Urinary bladder (tissue), 4 donors: Measurements from ENCODE around the gene CLEC4E. TPM values are rescaled to one million over a fixed set of nuclear protein-coding genes. Genes with fewer than 3 reads are reported as not detected.
A peak's percentile ranks its signal among the peaks of the same experiment; 100 is the strongest.
"Not testable (repeated sequence)": the region's sequence is repeated elsewhere in the genome, so short reads cannot be mapped to it uniquely, and the experiment has no call there.

ENCODE experiments used
- DNase-seq: peaks from one replicate; pipeline ENCODE4 v3.0.0-alpha.2; 2015; ENCODE audit errors: extremely low spot score
- H3K27ac ChIP-seq: one replicate; pipeline ENCODE4 v1.5.1; 2013; ENCODE audit warnings: low read depth, mild to moderate bottlenecking, moderate library complexity
- H3K36me3 ChIP-seq: one replicate; pipeline ENCODE4 v1.6.1; 2013; ENCODE audit warnings: mild to moderate bottlenecking, moderate library complexity; ENCODE audit not compliant: insufficient read depth
- H3K4me1 ChIP-seq: one replicate; pipeline ENCODE4 v1.6.1; 2013; ENCODE audit warnings: mild to moderate bottlenecking, moderate library complexity; ENCODE audit not compliant: insufficient read depth
- H3K4me3 ChIP-seq: one replicate; pipeline ENCODE4 v1.5.1; 2013; ENCODE audit warnings: low read depth, low read length
- WGBS: extraction: QIAGEN DNeasy Blood & Tissue Kit; methylation state at CpG from one replicate; pipeline ENCODE4 v1.1.7; 2013; 5-methylcytosine and 5-hydroxymethylcytosine counted together
- polyA plus RNA-seq: library from polyadenylated mRNA; stranded (reverse); fragments of 200-250 nt; gene quantifications from one replicate; pipeline ENCODE4 v1.2.3, GENCODE V29; 2013
- total RNA-seq: library from RNA; depleted of rRNA; stranded (reverse); fragments of >200 nt; gene quantifications from one replicate; pipeline ENCODE4 v1.2.3, GENCODE V29; 2014
- donor health status: healthy with polysubstance abuse.
- donor health status: healthy.

CLEC4E gene
- total and polyA plus RNA-seq, 2 donors: 3.6 TPM; not detected in 1

DNA sequence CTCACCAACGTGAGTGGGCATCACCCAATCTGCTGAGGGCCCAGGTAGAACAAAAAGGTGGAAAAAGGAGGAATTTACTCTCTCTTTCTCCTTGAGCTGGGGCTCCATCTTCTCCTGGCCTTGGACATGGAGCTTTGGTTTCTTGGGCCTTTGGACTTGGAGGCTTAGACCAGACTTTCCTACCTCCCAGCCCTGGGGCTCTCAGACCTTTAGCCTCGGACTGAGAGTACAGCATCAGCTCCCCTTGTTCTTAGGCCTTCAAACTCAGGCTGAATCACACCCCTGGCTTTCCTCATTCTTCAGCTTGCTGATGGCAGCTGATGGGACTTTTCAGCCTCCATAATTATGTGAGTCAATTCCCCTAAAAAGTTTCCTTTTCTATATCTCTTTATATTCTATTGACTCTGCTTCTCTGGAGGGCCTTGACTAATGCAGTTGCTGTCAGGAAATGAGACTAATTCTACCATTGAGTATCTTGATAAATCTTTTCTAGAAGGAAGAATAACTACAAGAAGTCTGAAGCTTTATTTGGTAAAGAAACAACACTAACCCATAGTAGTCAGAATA lies 15.9 kb upstream of the CLEC4E start:
- DNase-seq: no peak
- Histone ChIP-seq H3K27ac (no peak overlapping the region), H3K36me3 (no peaks in the 10 kb centered on the region), H3K4me3 (no peak overlapping the region), H3K4me1 (no peaks in the 10 kb centered on the region)
- 63% methylated on average over 2 of the region's 2 CpGs for WGBS

DNA sequence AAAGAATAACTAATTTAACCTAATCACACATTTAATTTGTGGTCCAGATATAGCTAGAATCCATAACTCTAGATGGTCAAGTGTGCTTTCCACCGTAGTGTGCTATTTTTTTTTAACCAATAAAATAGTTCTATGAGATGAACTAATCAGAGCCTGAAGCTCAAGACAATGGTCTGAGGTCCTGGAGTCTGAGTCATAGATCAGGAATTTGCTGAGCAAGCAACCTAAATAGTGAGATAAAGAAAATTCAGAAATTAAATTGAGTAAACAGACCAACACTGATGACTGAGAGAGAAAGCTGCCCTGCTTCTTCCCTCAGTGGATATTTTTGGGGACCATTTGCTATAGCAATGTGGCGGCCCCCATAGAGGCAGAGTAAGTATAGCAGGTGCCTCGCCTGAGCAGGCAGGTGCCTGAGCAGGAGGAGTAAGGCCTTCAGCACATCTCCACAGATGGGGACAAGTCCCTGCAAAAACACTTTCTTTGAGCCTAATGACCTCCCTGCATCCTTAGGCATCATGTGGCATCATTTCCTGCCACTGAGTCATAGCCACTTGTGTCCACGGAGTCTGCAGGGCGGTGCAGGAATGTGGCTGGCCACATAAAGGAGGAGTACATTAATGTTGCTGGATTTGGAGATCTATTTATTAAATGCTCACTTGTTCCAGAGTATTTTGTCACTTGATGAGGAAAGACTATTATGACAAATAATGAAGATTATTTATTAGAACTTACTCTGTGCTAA lies 13.9 kb upstream of the CLEC4E start:
- no peak overlapping the region for H3K27ac ChIP-seq
- no peaks in the 10 kb centered on the region for H3K4me1 ChIP-seq
- H3K36me3 ChIP-seq: no peaks in the 10 kb centered on the region
- no peak overlapping the region for H3K4me3 ChIP-seq
- 77% methylated on average over 5 of the region's 5 CpGs for WGBS
- no peak for DNase-seq

DNA sequence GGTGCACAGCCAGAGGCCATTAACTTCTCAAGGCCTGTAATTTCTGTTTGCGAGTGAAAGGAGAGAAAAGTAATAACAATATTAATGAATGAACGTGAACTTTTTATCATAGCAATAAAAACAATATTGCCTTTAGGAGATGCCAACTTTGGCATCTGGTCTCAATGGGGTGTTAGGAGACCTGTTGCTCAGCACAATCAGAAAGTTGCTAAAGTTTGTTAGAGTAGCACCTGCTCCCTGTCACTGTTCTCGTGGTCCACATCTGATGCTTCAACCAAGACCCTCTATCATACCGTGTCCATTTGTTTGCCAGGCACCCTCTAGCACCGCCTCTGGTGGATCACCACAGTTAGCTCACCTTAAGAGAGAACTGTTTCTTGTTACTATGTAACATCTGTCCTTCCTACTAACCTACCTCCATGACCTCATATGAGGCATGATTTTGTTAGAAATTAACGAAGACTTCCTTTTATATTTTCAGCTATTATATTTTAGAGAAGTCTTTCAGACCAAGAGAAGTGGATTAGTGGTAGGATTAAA lies 12.5 kb upstream of the CLEC4E start:
- H3K36me3 ChIP-seq: no peaks in the 10 kb centered on the region
- DNase-seq: no peak
- 60% methylated on average over 6 of the region's 6 CpGs for WGBS
- no peak overlapping the region for H3K27ac ChIP-seq
- H3K4me1 ChIP-seq: no peaks in the 10 kb centered on the region
- no peak overlapping the region for H3K4me3 ChIP-seq

DNA sequence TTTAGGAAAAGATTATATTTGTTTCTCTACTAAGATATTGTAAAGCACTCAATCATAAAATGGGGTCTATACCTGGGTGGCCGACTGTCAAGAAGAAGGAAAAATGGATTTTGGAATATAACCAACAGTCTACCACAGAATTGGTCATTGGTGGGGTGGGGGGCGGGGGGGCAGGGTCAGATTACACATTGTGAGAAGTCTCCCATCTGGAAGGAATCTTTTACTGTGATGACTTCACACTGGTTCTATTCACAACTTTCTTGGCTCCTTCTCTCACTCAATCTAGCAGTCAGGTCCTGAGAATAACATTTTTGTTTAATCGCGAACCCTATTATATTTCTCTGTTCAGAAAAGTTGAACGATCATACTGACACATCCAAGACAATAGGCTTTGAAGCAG lies 8.7 kb upstream of the CLEC4E start:
- DNase-seq: no peak
- Histone ChIP-seq H3K27ac (no peak overlapping the region), H3K36me3 (no peaks in the 10 kb centered on the region), H3K4me3 (no peak overlapping the region), H3K4me1 (no peaks in the 10 kb centered on the region)
- whole genome bisulfite sequencing: 70% methylated on average over 5 of the region's 5 CpGs

DNA sequence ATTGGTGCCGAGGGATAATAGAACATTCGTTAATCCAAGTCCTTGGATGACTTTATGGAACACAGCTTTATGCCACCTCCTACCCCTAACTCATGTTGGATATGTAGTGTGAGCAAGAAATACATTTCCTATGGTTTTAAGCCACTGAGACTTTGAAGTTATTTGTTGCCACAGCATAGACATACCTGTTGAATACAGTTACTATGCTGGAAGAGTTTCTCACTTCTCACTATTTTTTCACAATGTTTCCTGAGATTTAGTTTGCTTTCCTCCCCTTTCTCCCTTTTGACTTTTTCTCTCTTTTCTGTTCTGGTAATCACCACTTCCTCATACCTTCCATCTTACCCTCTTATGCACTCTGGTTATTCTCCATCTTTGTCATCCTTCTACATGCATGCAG lies 7.5 kb upstream of the CLEC4E start:
- no peak for DNase-seq
- no peaks in the 10 kb centered on the region for H3K36me3 ChIP-seq
- 90% methylated on average over 2 of the region's 2 CpGs for WGBS
- H3K27ac ChIP-seq: no peak overlapping the region
- H3K4me3 ChIP-seq: no peak overlapping the region
- no peaks in the 10 kb centered on the region for H3K4me1 ChIP-seq

DNA sequence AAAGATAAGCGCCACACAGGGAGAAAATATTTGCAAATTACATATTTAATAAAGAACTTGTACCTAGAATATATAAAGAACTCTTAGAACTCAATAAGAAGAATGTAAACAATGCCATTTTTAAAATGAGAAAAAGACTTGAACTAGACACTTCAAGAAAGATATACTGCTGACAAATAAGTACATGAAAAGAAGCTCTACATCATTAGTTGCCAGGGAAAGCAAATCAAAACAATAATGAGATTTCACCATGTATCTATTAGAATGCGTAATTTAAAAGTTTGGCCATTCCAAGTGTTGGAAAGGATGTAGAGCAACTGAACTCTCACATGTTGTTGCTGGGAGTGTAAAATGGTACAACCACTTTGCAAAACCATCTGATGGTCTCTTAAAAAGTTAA lies 6.9 kb upstream of the CLEC4E start:
- Histone ChIP-seq H3K4me3 (no peak overlapping the region), H3K36me3 (no peaks in the 10 kb centered on the region), H3K4me1 (no peaks in the 10 kb centered on the region), H3K27ac (no peak overlapping the region)
- 90% methylated on average over 2 of the region's 2 CpGs for WGBS
- no peak for DNase-seq

DNA sequence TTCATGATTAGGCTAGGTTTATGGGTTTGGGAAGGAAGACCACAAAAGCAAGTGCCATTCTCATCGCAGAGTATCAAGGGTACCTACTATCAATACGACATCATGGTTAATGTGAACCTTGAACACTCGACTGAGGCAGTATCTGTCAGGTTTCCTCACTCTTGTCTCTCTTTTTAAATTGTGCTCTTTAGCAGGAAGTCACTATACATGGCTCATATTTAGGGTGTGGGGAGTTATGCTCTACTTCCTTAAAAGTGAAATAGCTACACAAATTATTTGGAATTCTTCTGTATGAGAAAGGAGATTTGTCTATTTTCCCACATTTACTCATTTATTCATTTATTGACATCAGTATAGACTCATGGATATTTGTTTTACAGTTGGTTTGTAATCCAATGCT lies 5.9 kb upstream of the CLEC4E start:
- H3K4me3 ChIP-seq: no peak overlapping the region
- no peaks in the 10 kb centered on the region for H3K4me1 ChIP-seq
- no peak for DNase-seq
- no peak overlapping the region for H3K27ac ChIP-seq
- 74% methylated on average over 3 of the region's 3 CpGs for WGBS
- H3K36me3 ChIP-seq: no peaks in the 10 kb centered on the region

DNA sequence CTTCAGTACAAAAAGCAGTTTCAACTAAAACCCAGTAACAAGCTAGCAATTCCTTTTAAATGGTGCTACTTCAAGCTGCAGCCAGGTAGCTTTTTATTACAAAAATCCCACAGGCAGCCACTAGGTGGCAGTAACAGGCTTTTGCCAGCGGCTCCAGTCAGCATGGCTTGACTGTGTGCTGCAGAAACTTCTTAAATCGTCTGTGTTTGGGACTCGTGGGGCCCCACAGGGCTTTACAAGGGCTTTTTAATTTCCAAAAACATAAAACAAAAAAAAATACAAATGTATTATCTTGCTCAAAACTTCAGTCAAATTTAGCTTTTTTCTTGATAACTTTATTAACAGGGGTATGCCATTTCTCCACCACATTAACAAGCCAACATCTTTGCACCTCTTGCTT lies 3.6 kb upstream of the CLEC4E start:
- H3K4me3 ChIP-seq: no peak overlapping the region
- no peak overlapping the region for H3K27ac ChIP-seq
- no peaks in the 10 kb centered on the region for H3K36me3 ChIP-seq
- H3K4me1 ChIP-seq: no peaks in the 10 kb centered on the region
- 1% methylated on average over 3 of the region's 3 CpGs for WGBS
- DNase-seq: peak; percentile 17

DNA sequence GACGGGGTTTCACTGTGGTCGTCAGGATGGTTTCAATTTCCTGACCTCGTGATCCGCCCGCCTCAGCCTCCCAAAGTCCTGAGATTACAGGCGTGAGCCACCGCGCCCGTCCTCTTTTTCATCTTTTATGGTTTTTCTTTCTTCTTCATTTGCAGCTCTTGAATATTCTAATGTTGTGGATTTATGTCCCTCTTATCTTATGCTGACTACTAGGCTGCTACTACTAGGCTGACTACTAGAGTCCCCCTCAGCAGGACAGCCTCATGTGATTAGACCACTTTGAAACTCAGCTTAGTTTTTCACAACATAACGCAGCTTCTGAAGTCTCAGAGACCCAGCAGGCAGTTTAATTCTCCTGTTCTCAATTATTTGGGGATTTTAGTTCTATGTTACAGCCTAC lies 857 bp upstream of the CLEC4E start:
- Histone ChIP-seq H3K4me3 (no peak overlapping the region), H3K27ac (no peak overlapping the region), H3K4me1 (no peaks in the 10 kb centered on the region), H3K36me3 (no peaks in the 10 kb centered on the region)
- no peak for DNase-seq
- WGBS: 77% methylated on average over 10 of the region's 10 CpGs

DNA sequence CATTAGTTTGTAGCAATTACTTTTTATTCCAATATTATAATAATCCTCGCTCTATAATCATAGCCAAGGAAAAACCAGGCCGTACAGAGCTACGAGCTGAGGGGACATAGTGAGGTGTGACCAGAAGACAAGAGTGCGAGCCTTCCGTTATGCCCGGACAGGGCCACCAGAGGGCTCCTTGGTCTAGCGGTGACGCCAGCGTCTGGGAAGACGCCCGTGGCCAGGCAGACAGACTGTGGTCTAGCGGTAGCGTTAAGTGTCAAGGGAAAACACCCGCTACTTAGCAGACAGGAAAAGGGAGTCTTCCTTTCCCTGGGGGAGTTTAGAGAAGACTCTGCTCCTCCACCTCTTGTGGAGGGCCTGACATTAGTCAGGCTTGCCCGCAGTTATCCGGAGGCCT lies 2.9 kb downstream of the CLEC4E start:
- not testable (repeated sequence) for H3K36me3 ChIP-seq, H3K27ac ChIP-seq, H3K4me1 ChIP-seq, H3K4me3 ChIP-seq, DNase-seq
- 92% methylated on average over 14 of the region's 16 CpGs for WGBS

DNA sequence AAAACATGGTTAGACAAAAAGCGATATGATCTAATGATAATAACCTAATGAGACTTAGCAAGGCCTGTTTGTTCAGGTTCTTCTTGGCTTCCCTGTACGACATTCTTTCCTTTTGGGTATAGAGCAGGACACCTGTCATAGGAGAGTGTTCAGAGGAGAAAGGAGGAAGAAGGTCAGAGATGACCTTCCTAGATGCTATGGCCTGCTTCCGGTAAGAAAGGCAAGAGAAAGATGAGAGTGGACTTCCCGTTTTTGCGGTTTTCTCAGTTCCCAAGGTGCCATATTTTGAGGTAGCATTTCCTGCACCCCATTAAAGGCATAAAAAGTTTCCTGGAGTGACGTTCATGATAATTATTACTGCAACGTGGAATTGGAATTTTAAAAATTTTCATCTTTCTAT lies 8.7 kb downstream of the CLEC4E start:
- H3K4me1 ChIP-seq: no peaks in the 10 kb centered on the region
- WGBS: 78% methylated on average over 7 of the region's 7 CpGs

DNA sequence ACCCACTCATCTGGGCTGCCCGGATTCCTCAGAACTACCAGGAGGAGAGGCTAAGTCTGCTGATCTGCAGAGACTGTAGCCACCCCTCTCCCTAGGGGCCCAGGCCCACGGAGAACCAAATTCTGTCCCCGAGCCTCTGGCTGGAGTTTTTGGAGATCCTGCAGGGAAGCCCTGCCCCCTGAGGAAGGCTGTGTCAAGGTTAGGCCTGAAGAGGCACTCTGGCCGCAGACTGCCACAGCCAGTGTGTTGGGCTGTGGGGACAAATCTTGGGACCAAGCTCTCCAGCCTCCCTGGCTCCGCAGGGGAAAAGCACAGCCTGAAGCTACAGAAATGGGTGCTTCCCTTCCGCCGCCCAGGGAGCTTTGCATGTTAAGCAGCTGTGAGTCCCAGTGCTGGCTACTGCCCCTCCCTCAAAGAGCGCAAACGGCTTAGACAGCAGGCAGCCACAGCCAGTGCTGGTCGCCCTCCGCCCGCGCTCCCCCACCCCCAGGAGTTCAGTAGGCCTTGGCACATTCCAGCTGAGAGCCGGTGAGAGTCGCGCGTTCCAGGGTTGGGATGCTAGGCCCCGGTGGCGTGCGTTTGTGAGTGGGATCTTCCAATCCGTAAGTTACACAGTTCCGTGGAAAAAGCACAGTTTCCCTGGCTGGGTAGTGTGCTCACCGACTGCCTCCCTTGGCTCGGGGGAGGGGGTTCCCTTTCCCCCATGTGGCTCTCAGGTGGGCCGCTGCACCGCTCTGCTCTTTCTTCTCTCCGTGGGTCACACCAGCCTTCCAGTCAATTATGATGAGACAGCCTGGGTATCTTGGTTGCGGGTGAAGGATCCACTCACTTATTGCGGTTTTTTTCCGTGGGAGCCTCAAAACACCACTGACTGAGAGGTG lies 13.2 kb downstream of the CLEC4E start:
- WGBS: 73% methylated on average over 30 of the region's 30 CpGs
- no peak overlapping the region for H3K27ac ChIP-seq
- no peak overlapping the region for H3K4me3 ChIP-seq
- DNase-seq: no peak
- no peaks in the 10 kb centered on the region for H3K36me3 ChIP-seq
- no peaks in the 10 kb centered on the region for H3K4me1 ChIP-seq

More for the DNA sequence above, 8.7 kb downstream of the CLEC4E start:
- Histone ChIP-seq H3K36me3 (no peaks in the 10 kb centered on the region), H3K4me3 (no peak overlapping the region), H3K27ac (no peak overlapping the region)
- no peak for DNase-seq

DNA sequence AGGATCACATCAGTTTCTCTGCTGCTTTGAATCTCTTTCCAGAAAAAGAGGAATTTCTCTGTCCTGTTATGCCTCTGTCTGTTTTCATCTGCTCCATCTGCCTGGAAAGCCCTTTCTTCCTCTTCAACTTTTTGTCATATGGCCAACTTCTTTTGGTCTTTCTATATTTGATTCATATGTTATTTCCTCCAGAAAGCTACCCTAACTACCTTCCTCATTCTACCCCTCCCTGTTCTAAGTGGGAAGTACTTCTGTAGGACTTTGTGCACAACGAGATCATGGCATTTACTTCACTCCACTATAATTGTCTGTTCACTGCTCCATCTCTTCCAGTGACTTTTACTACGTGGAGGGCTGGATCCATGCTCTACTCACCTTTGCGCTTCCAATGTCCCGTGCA lies 21.5 kb downstream of the CLEC4E start:
- WGBS: 72% methylated on average over 4 of the region's 4 CpGs
- Histone ChIP-seq H3K4me1 (no peaks in the 10 kb centered on the region), H3K27ac (no peak overlapping the region), H3K4me3 (no peak overlapping the region), H3K36me3 (no peaks in the 10 kb centered on the region)
- DNase-seq: no peak

DNA sequence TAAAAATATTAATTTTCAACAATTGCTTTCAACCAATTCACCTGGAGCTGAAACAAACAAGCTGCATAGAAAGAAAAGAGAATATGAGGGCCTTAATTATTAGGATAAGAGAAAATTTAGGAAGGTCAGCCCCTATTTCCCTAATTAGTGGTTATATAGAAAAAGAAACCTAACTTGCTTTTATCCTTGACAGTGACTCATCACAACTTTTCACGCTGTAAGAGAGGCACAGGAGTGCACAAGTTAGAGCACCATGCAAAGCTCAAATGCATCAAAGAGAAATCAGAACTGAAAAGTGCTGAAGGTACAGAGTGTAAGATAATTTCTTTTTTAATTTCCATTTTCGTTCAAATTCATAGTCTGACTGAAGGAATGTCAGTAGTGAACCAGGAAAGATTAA lies 22.7 kb downstream of the CLEC4E start:
- WGBS: 64% methylated on average over 2 of the region's 2 CpGs
- Histone ChIP-seq H3K4me1 (no peaks in the 10 kb centered on the region), H3K4me3 (no peak overlapping the region), H3K36me3 (no peaks in the 10 kb centered on the region), H3K27ac (no peak overlapping the region)
- DNase-seq: no peak
